H1 (cell line): ENCODE results near the gene PKD1. TPM values are rescaled to one million over a fixed set of nuclear protein-coding genes. Genes with fewer than 3 reads are reported as not detected.

Experiments
- CTCF ChIA-PET: fragments of 300-600 bp; sonication (Branson Sonifier 250); formaldehyde crosslinking; loops from one replicate; lab custom pipeline; 2021; ENCODE audit not compliant: partially characterized antibody; lab: Charles Lee
- POLR2A ChIA-PET: fragments of 300-600 bp; sonication (Branson Sonifier 250); formaldehyde crosslinking; loops from one replicate; lab custom pipeline; 2021; ENCODE audit warnings: inconsistent platforms; ENCODE audit not compliant: partially characterized antibody; lab: Charles Lee
- DNase-seq, 2 experiments: peaks; one replicate each; pipeline versions ENCODE4 v3.0.0 to v3.0.0-alpha.2; 2010 to 2022; ENCODE audit warnings: low spot score in 2 of 2, low read depth in 1 of 2, mixed read lengths in 1 of 2
- FAIRE-seq: peaks from 2 replicates; lab custom pipeline; 2011; peaks lifted over from hg19 to GRCh38; lab: Jason Lieb, UNC
- H2AFZ ChIP-seq: 2 replicates; pipeline ENCODE4 v1.8.1; 2012; ENCODE audit warnings: low read length, inconsistent platforms
- H2AK5ac ChIP-seq: 2 replicates; pipeline ENCODE4 v1.6.1; 2013; ENCODE audit warnings: low read depth, low read length
- H2BK120ac ChIP-seq: replicated peaks from 2 replicates; pipeline ENCODE3; 2013; ENCODE audit warnings: low read depth, low read length, inconsistent platforms
- H2BK12ac ChIP-seq: 2 replicates; pipeline ENCODE4 v1.6.1; 2013; ENCODE audit warnings: low read depth, low read length
- H2BK15ac ChIP-seq: 2 replicates; pipeline ENCODE4 v1.6.1; 2013; ENCODE audit warnings: low read length
- H2BK20ac ChIP-seq: 2 replicates; pipeline ENCODE4 v1.6.1; 2013; ENCODE audit warnings: low read length
- H2BK5ac ChIP-seq: 2 replicates; pipeline ENCODE4 v1.6.1; 2013; ENCODE audit warnings: low read depth, low read length
- H3K14ac ChIP-seq: 2 replicates; pipeline ENCODE4 v1.6.1; 2013; ENCODE audit warnings: inconsistent platforms; ENCODE audit not compliant: insufficient read length
- H3K18ac ChIP-seq: 2 replicates; pipeline ENCODE4 v1.6.1; 2013; ENCODE audit warnings: low read length; ENCODE audit errors: extremely low read depth
- H3K23ac ChIP-seq: 2 replicates; pipeline ENCODE4 v1.6.1; 2013; ENCODE audit warnings: inconsistent platforms; ENCODE audit not compliant: insufficient read length
- H3K23me2 ChIP-seq: 2 replicates; pipeline ENCODE4 v1.6.1; 2013; ENCODE audit warnings: low read depth, low read length
- H3K27ac ChIP-seq: 2 replicates; pipeline ENCODE4 v1.6.1; 2011; ENCODE audit warnings: low read depth, low read length, inconsistent platforms
- H3K27me3 ChIP-seq, 4 experiments: replicated peaks in 1 of 4; 1 replicate in 1 of 4; 2 replicates in 3 of 4; pipeline versions ENCODE4 v1.6.1 to v1.8.1; 2011 to 2013; ENCODE audit warnings: low read length in 3 of 4, mild to moderate bottlenecking in 3 of 4, inconsistent platforms in 2 of 4, mixed read lengths in 2 of 4, moderate library complexity in 1 of 4; ENCODE audit not compliant: control insufficient read depth in 3 of 4, insufficient read depth in 3 of 4; ENCODE audit errors: extremely low read depth in 1 of 4
- H3K36me3 ChIP-seq, 4 experiments: 2 replicates each; pipeline versions ENCODE4 v1.6.1 to v1.8.1; 2011 to 2013; ENCODE audit warnings: mild to moderate bottlenecking in 4 of 4, low read length in 3 of 4, moderate library complexity in 2 of 4, control low read depth in 1 of 4, inconsistent platforms in 1 of 4; ENCODE audit not compliant: insufficient read depth in 4 of 4, control insufficient read depth in 2 of 4
- H3K4ac ChIP-seq: replicated peaks from 2 replicates; pipeline ENCODE3; 2013; ENCODE audit warnings: low read length, low read depth, mixed read lengths, inconsistent platforms; ENCODE audit not compliant: insufficient read length
- H3K4me1 ChIP-seq, 4 experiments: replicated peaks in 1 of 4; 1 replicate in 1 of 4; 2 replicates in 3 of 4; pipeline versions ENCODE4 v1.6.1 to v1.8.1; 2011 to 2013; ENCODE audit warnings: low read length in 3 of 4, inconsistent platforms in 2 of 4, mixed read lengths in 1 of 4; ENCODE audit not compliant: insufficient read depth in 4 of 4, control insufficient read depth in 3 of 4
- H3K4me2 ChIP-seq, 2 experiments: 2 replicates each; pipeline versions ENCODE4 v1.6.1 to v1.8.1; 2011 to 2013; ENCODE audit warnings: low read depth in 2 of 2, low read length in 2 of 2, control low read depth in 1 of 2, inconsistent platforms in 1 of 2, mild to moderate bottlenecking in 1 of 2; ENCODE audit not compliant: insufficient read depth in 1 of 2
- H3K4me3 ChIP-seq, 4 experiments: fragments of 200-600, 300-600 bp in 1 of 4; sonication (generic), shearing (Covaris generic), sonication (Bioruptor Twin) in 1 of 4; 2 replicates each; pipeline versions ENCODE4 v1.5.1 to v1.8.1; 2011 to 2016; ENCODE audit warnings: low read length in 4 of 4, low read depth in 3 of 4, control low read depth in 2 of 4, inconsistent platforms in 2 of 4, mild to moderate bottlenecking in 2 of 4, mixed read lengths in 1 of 4, moderate library complexity in 1 of 4; ENCODE audit not compliant: insufficient read depth in 2 of 4; ENCODE audit errors: extremely low read depth in 1 of 4
- H3K56ac ChIP-seq: replicated peaks from 2 replicates; pipeline ENCODE3; 2013; ENCODE audit warnings: low read depth, mild to moderate bottlenecking, mixed read lengths, low read length, inconsistent platforms; ENCODE audit not compliant: insufficient read length
- H3K79me1 ChIP-seq: 2 replicates; pipeline ENCODE4 v1.6.1; 2013; ENCODE audit warnings: low read depth, low read length, control low read depth
- H3K79me2 ChIP-seq, 2 experiments: 2 replicates each; pipeline versions ENCODE4 v1.6.1 to v1.8.1; 2012 to 2013; ENCODE audit warnings: low read length in 2 of 2, mild to moderate bottlenecking in 2 of 2, inconsistent platforms in 1 of 2; ENCODE audit not compliant: insufficient read depth in 2 of 2, control insufficient read depth in 1 of 2
- H3K9ac ChIP-seq, 4 experiments: replicated peaks in 1 of 4; 1 replicate in 1 of 4; 2 replicates in 3 of 4; pipeline versions ENCODE4 v1.6.1 to v1.8.1; 2011 to 2013; ENCODE audit warnings: low read depth in 3 of 4, low read length in 3 of 4, control low read depth in 2 of 4, mild to moderate bottlenecking in 2 of 4, moderate library complexity in 2 of 4, inconsistent platforms in 1 of 4; ENCODE audit errors: extremely low read depth in 1 of 4
- H3K9me3 ChIP-seq, 2 experiments: 2 replicates each; pipeline versions ENCODE4 v1.6.1 to v1.8.1; 2012 to 2013; ENCODE audit warnings: mild to moderate bottlenecking in 2 of 2, moderate library complexity in 2 of 2, control low read depth in 1 of 2, inconsistent platforms in 1 of 2, low read depth in 1 of 2, low read length in 1 of 2, mixed read lengths in 1 of 2; ENCODE audit not compliant: insufficient read depth in 2 of 2
- H4K20me1 ChIP-seq, 2 experiments: replicated peaks in 1 of 2; 2 replicates each; pipeline versions ENCODE3 to v1.8.1; 2011 to 2013; ENCODE audit warnings: inconsistent platforms in 2 of 2, low read length in 2 of 2, mild to moderate bottlenecking in 1 of 2; ENCODE audit not compliant: insufficient read depth in 2 of 2, control insufficient read depth in 1 of 2
- H4K5ac ChIP-seq: 2 replicates; pipeline ENCODE4 v1.6.1; 2013; ENCODE audit warnings: low read length, low read depth, mixed read lengths, inconsistent platforms; ENCODE audit not compliant: insufficient read length
- H4K8ac ChIP-seq: 2 replicates; pipeline ENCODE4 v1.8.0; 2013; ENCODE audit warnings: mild to moderate bottlenecking, moderate library complexity, low read length, inconsistent platforms; ENCODE audit not compliant: insufficient read depth; ENCODE audit errors: extremely low read depth
- H4K91ac ChIP-seq: replicated peaks from 2 replicates; pipeline ENCODE3; 2013; ENCODE audit warnings: low read length, mixed read lengths, inconsistent platforms; ENCODE audit not compliant: insufficient read length
- CTBP2 ChIP-seq: IDR thresholded peaks from 2 replicates; pipeline ENCODE4 v1.7.0; 2011; ENCODE audit warnings: borderline replicate concordance, mild to moderate bottlenecking, moderate library complexity, mixed read lengths, low read length; ENCODE audit not compliant: insufficient read depth, insufficient read length
- FOSL1 ChIP-seq: IDR thresholded peaks from 2 replicates; pipeline ENCODE4 v1.6.1; 2011; ENCODE audit warnings: mild to moderate bottlenecking, low read depth, low read length, moderate library complexity; ENCODE audit not compliant: insufficient read depth
- HDAC2 ChIP-seq, 2 experiments: fragments of 300-600 bp in 1 of 2; sonication (generic) in 1 of 2; IDR thresholded peaks; 2 replicates each; pipeline ENCODE4 v1.6.1; 2011 to 2012; ENCODE audit warnings: low read depth in 2 of 2, low read length in 2 of 2, mild to moderate bottlenecking in 2 of 2, moderate library complexity in 2 of 2, borderline replicate concordance in 1 of 2, inconsistent platforms in 1 of 2
- MAFK ChIP-seq: IDR thresholded peaks from 2 replicates; pipeline ENCODE4 v1.6.1; 2012; ENCODE audit warnings: low read depth, mild to moderate bottlenecking, improper control_type of control experiment, low read length
- POLR2A ChIP-seq, 2 experiments: IDR thresholded peaks; 1 replicate in 1 of 2; 2 replicates in 1 of 2; pipeline ENCODE4 v1.6.1; 2011; ENCODE audit warnings: low read depth in 2 of 2, low read length in 2 of 2, mild to moderate bottlenecking in 2 of 2; ENCODE audit errors: control extremely low read depth in 1 of 2
- POLR2AphosphoS5 ChIP-seq: IDR thresholded peaks from 2 replicates; pipeline ENCODE4 v1.6.1; 2011; ENCODE audit warnings: low read depth, low read length
- SIRT6 ChIP-seq: IDR thresholded peaks from one replicate; pipeline ENCODE4 v1.7.1; 2012; ENCODE audit warnings: low read length, inconsistent platforms
- TAF7 ChIP-seq: optimal IDR thresholded peaks from 2 replicates; pipeline ENCODE3; 2011; ENCODE audit warnings: low read depth, mild to moderate bottlenecking, inconsistent platforms, low read length, moderate library complexity, borderline replicate concordance
- YY1 ChIP-seq: IDR thresholded peaks from 2 replicates; pipeline ENCODE4 v1.6.1; 2011; ENCODE audit warnings: low read depth, mild to moderate bottlenecking, low read length
- WGBS, 2 experiments: shearing (Covaris generic) in 1 of 2; methylation state at CpG; one replicate each; pipeline versions ENCODE4 v1.1.6 to v1.1.7; 2013 to 2015; ENCODE audit warnings: low lambda C conversion rate in 2 of 2, mixed read lengths in 2 of 2, inconsistent platforms in 1 of 2, low coverage in 1 of 2, missing lambda C conversion rate in 1 of 2; ENCODE audit not compliant: insufficient replicate concordance in 2 of 2, insufficient coverage in 1 of 2, insufficient read length in 1 of 2; ENCODE audit errors: extremely low coverage in 1 of 2, missing lambda C conversion rate in 1 of 2; 5-methylcytosine and 5-hydroxymethylcytosine counted together
- polyA plus RNA-seq, 7 experiments: library from polyadenylated mRNA; depleted of rRNA in 3 of 7; stranded (reverse) in 5 of 7; unstranded in 2 of 7; fragments of >200 nt in 5 of 7; fragments of 200-250 nt in 2 of 7; gene quantifications; 1 replicate in 5 of 7; 2 replicates in 1 of 7; 4 replicates in 1 of 7; pipeline versions ENCODE4 v1.2.1 to v1.2.3, GENCODE V29; 2011 to 2013; ENCODE audit warnings: missing spikeins in 2 of 7, mixed read lengths in 2 of 7
- total RNA-seq: library from RNA; stranded (reverse); fragmentation: NEBNext Ultra II Directional; extraction: Animal tissue kit (Norgen Biotek cat#: 25700); gene quantifications from 2 replicates; pipeline ENCODE4 v1.2.1, GENCODE V29; 2021

The PKD1 gene
- total and polyA plus RNA-seq, 2 of the 8 experiments (the other 6 are each of a cell fraction or from before 2014, with no cell fraction given): 40.6 to 52.7 TPM

- Histone ChIP-seq H3K4me3 (peak overlapping the region in 1 of 4 experiments; percentile 85; a peak in 3 of 8 replicates), H4K5ac (no peak overlapping the region), H3K23me2 (peaks cover 35% of the 10 kb centered on the region; the same call in 1 of the 2 replicates), H3K14ac (no peak overlapping the region), H3K27ac (no peak overlapping the region; the same call in 1 of the 2 replicates), H2AFZ (no peak overlapping the region), H3K79me1 (no peaks in the 10 kb centered on the region; the same call in 1 of the 2 replicates), H3K18ac (peak overlapping the region; percentile 38; the same call in 1 of the 2 replicates), H2BK5ac (peak overlapping the region; percentile 67; the same call in 1 of the 2 replicates), H3K79me2 (peaks cover 12 to 36% of the 10 kb centered on the region in 2 experiments), H4K8ac (0 out of 2 replicates have a peak overlapping the region, but pooled peaks have one; percentile 45), H3K56ac (no peak overlapping the region), H2BK120ac (no peak overlapping the region), H3K36me3 (peaks cover 5 to 35% (median 13%) of the 10 kb centered on the region in 4 experiments; a peak in 7 of 8 replicates), H2BK12ac (no peak overlapping the region), H3K4me2 (peak overlapping the region; percentile 94 to 97), H2BK15ac (no peak overlapping the region), H3K4ac (no peak overlapping the region), H2AK5ac (no peak overlapping the region), H2BK20ac (no peak overlapping the region), H3K23ac (no peak overlapping the region), H3K27me3 (peaks cover 0 to 2% (median 0%) of the 10 kb centered on the region in 4 experiments; a peak in 2 of 7 replicates), H4K20me1 (peaks cover 11 to 47% of the 10 kb centered on the region in 2 experiments), H3K9me3 (no peaks in the 10 kb centered on the region), H4K91ac (no peak overlapping the region), H3K9ac (peak overlapping the region in 1 of 4 experiments; percentile 20; a peak in 2 of 7 replicates), H3K4me1 (peaks cover 3 to 36% (median 27%) of the 10 kb centered on the region in 4 experiments)
- DNase-seq: peak in 1 of 2 experiments; percentile 73
- no peak for TF ChIP-seq FOSL1
- peak; percentile 95 for TF ChIP-seq POLR2AphosphoS5
- peak; percentile 58 for TF ChIP-seq TAF7
- TF ChIP-seq SIRT6: peak; percentile 30
- peak in 1 of 2 experiments; percentile 98; a peak in 2 of 3 replicates for TF ChIP-seq POLR2A (IDR thresholded peaks at IDR 0.05; ENCODE audit: control extremely low read depth in 1 of 2, low read depth in 2 of 2, low read length in 2 of 2)
- no peak for TF ChIP-seq MAFK
- no peak for TF ChIP-seq YY1
- TF ChIP-seq CTBP2: peak; percentile 13
- TF ChIP-seq HDAC2 (IDR thresholded peaks at IDR 0.05; ENCODE audit: borderline replicate concordance in 1 of 2, low read depth in 2 of 2, low read length in 2 of 2): no peak
- ChIA-PET CTCF (interaction anchor here (0.6 to 4.4 kb wide), 12 partner anchors 8 to 854 kb away, joined by 3 to 24 read pairs (median 4); partner anchors contain the start of gene TSC2), POLR2A (interaction anchor here (0.6 to 15.0 kb wide), 39 partner anchors 8 to 364 kb away, joined by 3 to 312 read pairs (median 4); partner anchors contain the start of genes BRICD5, MLST8, NOXO1 and NPW)
- 53% methylated on average over 13 of the region's 13 CpGs; no CpG with 5 or more reads in 1 of the 2 experiments for WGBS, 2 experiments
- FAIRE-seq: no peak
These were observed 15.7 kb upstream of the PKD1 start for GRCh38 chr16:2151188-2152091.
